Stimulated activated CD8-positive, alpha-beta memory T cell treated with anti-CD3 and anti-CD28 coated beads, Interleukin-15, amount 100 ng/mL, for 1 hour (primary cell): ENCODE data around the gene CCDC33.

Experiments used
- DNase-seq: peaks from one replicate; pipeline ENCODE4 v3.0.0-alpha.2; 2020; ENCODE audit warnings: low read depth

The CCDC33 gene

GRCh38 chr15:74235962-74236361 lies at the start of gene CCDC33:
Gene CCDC33, plus strand, starts transcription at chr15:74236326. Its CDS starts 394 bp downstream, at chr15:74236720.
- DNase-seq = no peak

- no peak for DNase-seq
These were observed 47.9 kb upstream of the CCDC33 start for GRCh38 chr15:74188216-74188615.

GRCh38 chr15:74191798-74192197 lies 44.3 kb upstream of the CCDC33 start:
- no peak for DNase-seq

- no peak for DNase-seq
These were observed 43.4 kb upstream of the CCDC33 start for GRCh38 chr15:74192751-74193150.

- DNase-seq = no peak
These were observed 42.8 kb upstream of the CCDC33 start for GRCh38 chr15:74193299-74193718.

GRCh38 chr15:74193905-74194304 lies 42.2 kb upstream of the CCDC33 start:
- DNase-seq = no peak

GRCh38 chr15:74194572-74195559 lies 41.3 kb upstream of the CCDC33 start:
- no peak for DNase-seq

- no peak for DNase-seq
These were observed 40.0 kb upstream of the CCDC33 start for GRCh38 chr15:74196175-74196574.

GRCh38 chr15:74197176-74197965 lies 38.8 kb upstream of the CCDC33 start:
- no peak for DNase-seq

- no peak for DNase-seq
These were observed 36.9 kb upstream of the CCDC33 start for GRCh38 chr15:74199297-74199652.

- DNase-seq = no peak
These were observed 35.7 kb upstream of the CCDC33 start for GRCh38 chr15:74200412-74200815.

GRCh38 chr15:74200871-74201419 lies 35.2 kb upstream of the CCDC33 start:
- no peak for DNase-seq

- no peak for DNase-seq
These were observed 34.3 kb upstream of the CCDC33 start for GRCh38 chr15:74201710-74202420.

- DNase-seq = no peak
These were observed 33.4 kb upstream of the CCDC33 start, which contains the start of gene STRA6 for GRCh38 chr15:74202452-74203401. Gene STRA6, minus strand, starts transcription at chr15:74202787. Its CDS starts 520 bp downstream, at chr15:74202267.

- no peak for DNase-seq
These were observed 32.2 kb upstream of the CCDC33 start for GRCh38 chr15:74203914-74204431.

- DNase-seq = no peak
These were observed 30.6 kb upstream of the CCDC33 start for GRCh38 chr15:74205582-74205947.

- no peak for DNase-seq
These were observed 29.3 kb upstream of the CCDC33 start for GRCh38 chr15:74206801-74207281.

GRCh38 chr15:74207652-74208440 lies 28.3 kb upstream of the CCDC33 start:
- DNase-seq = no peak

- no peak for DNase-seq
These were observed 27.6 kb upstream of the CCDC33 start for GRCh38 chr15:74208496-74208895.
